CD4-positive, alpha-beta memory T cell (primary cell): ENCODE results near the gene CYP3A5. TPM values are rescaled to one million over a fixed set of nuclear protein-coding genes. Genes with fewer than 3 reads are reported as not detected.

Source experiments
- CTCF ChIA-PET: fragments of 350-600 bp; sonication (Branson Sonifier 250); formaldehyde crosslinking; loops from one replicate; lab custom pipeline; 2021; ENCODE audit warnings: inconsistent platforms; ENCODE audit not compliant: partially characterized antibody; lab: Charles Lee
- POLR2A ChIA-PET: fragments of 350-600 bp; sonication (Branson Sonifier 250); formaldehyde crosslinking; loops from one replicate; lab custom pipeline; 2021; ENCODE audit not compliant: partially characterized antibody; lab: Charles Lee
- DNase-seq, 5 donors: peaks; one replicate each; pipeline versions ENCODE4 v3.0.0 to v3.0.0-alpha.2; 2020 to 2022; ENCODE audit warnings: mixed read lengths in 1 of 5
- H3K27ac ChIP-seq: one replicate; pipeline ENCODE4 v1.7.0; 2013; ENCODE audit warnings: low read depth, low read length
- H3K27me3 ChIP-seq: 2 replicates; pipeline ENCODE4 v1.7.0; 2013; ENCODE audit warnings: mild to moderate bottlenecking, low read length, moderate library complexity; ENCODE audit not compliant: insufficient read depth
- H3K36me3 ChIP-seq: 2 replicates; pipeline ENCODE4 v1.7.0; 2013; ENCODE audit warnings: mild to moderate bottlenecking, low read length, moderate library complexity; ENCODE audit not compliant: insufficient read depth
- H3K4me1 ChIP-seq: 2 replicates; pipeline ENCODE4 v1.7.0; 2013; ENCODE audit warnings: mild to moderate bottlenecking, low read length, moderate library complexity; ENCODE audit not compliant: insufficient read depth
- H3K4me3 ChIP-seq, 2 donors: one replicate each; pipeline ENCODE4 v1.7.0; 2013; ENCODE audit warnings: low read length in 2 of 2, mild to moderate bottlenecking in 1 of 2
- H3K9me3 ChIP-seq, 2 donors: one replicate each; pipeline ENCODE4 v1.7.0; 2013; ENCODE audit warnings: low read length in 2 of 2, control low read depth in 1 of 2; ENCODE audit not compliant: control insufficient read depth in 1 of 2
- H3K27ac Mint-ChIP-seq, 7 donors: one replicate each; pipeline ENCODE4 v1.8.0; 2020 to 2021; ENCODE audit warnings: mixed read lengths in 7 of 7, mild to moderate bottlenecking in 6 of 7, inconsistent platforms in 3 of 7, moderate library complexity in 3 of 7
- H3K27me3 Mint-ChIP-seq, 2 donors: one replicate each; pipeline ENCODE4 v1.8.0; 2020 to 2021; ENCODE audit warnings: mixed read lengths in 2 of 2
- H3K36me3 Mint-ChIP-seq, 2 donors: one replicate each; pipeline ENCODE4 v1.8.0; 2020 to 2021; ENCODE audit warnings: mixed read lengths in 2 of 2, inconsistent platforms in 1 of 2, mild to moderate bottlenecking in 1 of 2
- H3K4me1 Mint-ChIP-seq, 4 donors: one replicate each; pipeline ENCODE4 v1.8.0; 2020 to 2021; ENCODE audit warnings: mixed read lengths in 4 of 4, mild to moderate bottlenecking in 1 of 4
- H3K4me3 Mint-ChIP-seq, 8 donors: one replicate each; pipeline ENCODE4 v1.8.0; 2020 to 2021; ENCODE audit warnings: mixed read lengths in 8 of 8, mild to moderate bottlenecking in 7 of 8, moderate library complexity in 6 of 8, inconsistent platforms in 3 of 8
- H3K9me3 Mint-ChIP-seq, 8 donors: one replicate each; pipeline ENCODE4 v1.8.0; 2020 to 2021; ENCODE audit warnings: mixed read lengths in 8 of 8, mild to moderate bottlenecking in 5 of 8, inconsistent platforms in 3 of 8, moderate library complexity in 1 of 8
- intact Hi-C: fragments of 100-400 bp; cut with micrococcal nuclease; formaldehyde crosslinking; loops from one replicate; pipeline ENCODE4 v1.15.1; 2023
- polyA plus RNA-seq, 2 donors: library from polyadenylated mRNA; unstranded; fragments of 300-500 nt; fragmentation: Illumina TruSeq; gene quantifications; one replicate each; pipeline ENCODE4 v1.2.3, GENCODE V29; 2021
- total RNA-seq, 2 experiments: library from RNA; stranded (reverse); gene quantifications; one replicate each; pipeline ENCODE4 v1.2.3, GENCODE V29; 2021

The CYP3A5 gene
- total and polyA plus RNA-seq, 4 experiments from 2014 or later = 0.19 to 0.45 TPM; not detected in 2

DNA sequence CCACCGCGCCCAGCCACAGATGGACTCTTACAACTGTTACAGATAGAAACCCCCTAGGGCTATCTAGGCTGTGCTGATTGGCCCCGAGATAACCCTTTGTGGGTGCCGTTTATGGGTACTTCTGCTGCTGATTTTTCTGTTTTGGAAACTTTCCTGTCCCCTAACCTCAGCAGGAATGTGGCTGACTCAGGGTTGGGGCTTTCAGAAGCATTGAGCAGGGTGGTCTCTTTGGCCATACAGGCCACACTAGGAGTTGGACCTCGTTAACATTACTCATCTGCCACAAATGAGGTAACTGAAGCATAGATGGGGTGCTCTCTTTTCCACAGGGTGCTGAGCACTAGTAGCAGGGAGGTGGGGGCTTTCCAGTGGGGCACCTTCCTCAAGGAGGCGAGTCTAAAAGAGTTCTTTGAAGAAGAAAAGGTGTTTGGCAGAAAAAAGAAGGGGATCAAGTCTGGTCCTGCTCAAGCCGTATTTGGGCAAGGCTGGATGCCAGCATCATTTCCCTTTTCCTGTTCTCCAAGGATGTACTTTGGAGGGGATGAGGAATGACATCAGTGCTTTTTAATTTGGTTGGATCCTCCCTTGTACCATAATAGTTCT lies 56.6 kb downstream of the CYP3A5 start:
- Mint-ChIP-seq H3K27ac (peak overlapping the region; percentile 86 to 99 (median 96)), H3K27me3 (no peaks in the 10 kb centered on the region), H3K4me1 (peaks cover 35 to 69% (median 54%) of the 10 kb centered on the region in 4 donors), H3K36me3 (peaks cover 67 to 91% of the 10 kb centered on the region in 2 donors), H3K4me3 (peak overlapping the region; percentile 75 to 94 (median 86)), H3K9me3 (no peaks in the 10 kb centered on the region)
- Histone ChIP-seq H3K4me3 (no peak overlapping the region), H3K9me3 (no peaks in the 10 kb centered on the region), H3K27ac (peak overlapping the region; percentile 61), H3K4me1 (peaks cover 30% of the 10 kb centered on the region), H3K27me3 (no peaks in the 10 kb centered on the region), H3K36me3 (peaks cover 67% of the 10 kb centered on the region)
- peak in 1 of 5 donors; percentile 46 for DNase-seq
- intact Hi-C loops = no loop called here
- ChIA-PET CTCF (interaction anchor here (2.2 kb wide), 1 partner anchor 8 kb away, joined by 6 read pairs; no protein-coding TSS in a partner anchor), POLR2A (interaction anchor here (1.5 to 3.0 kb wide), 4 partner anchors 7 to 297 kb away, joined by 3 to 25 read pairs (median 19); partner anchors contain the start of genes ARPC1A, ZKSCAN5, ZNF655 and ZSCAN25)

DNA sequence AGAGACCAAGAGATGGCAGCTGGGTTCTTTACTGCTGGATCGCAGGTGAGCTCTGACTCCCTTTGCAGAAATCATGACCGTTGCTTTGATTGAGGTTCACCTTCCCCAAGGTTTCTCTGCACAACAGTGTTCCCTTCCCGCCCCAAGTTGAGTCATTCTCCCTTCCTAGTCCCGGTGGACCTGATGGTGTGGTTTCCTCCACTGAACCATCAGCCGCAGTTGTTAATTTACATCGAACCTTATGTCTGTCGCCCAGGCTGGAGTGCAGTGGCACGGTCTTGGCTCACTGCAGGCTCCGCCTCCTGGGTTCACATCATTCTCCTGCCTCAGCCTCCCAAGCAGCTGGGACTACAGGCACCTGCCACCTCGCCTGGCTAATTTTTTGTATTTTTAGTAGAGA lies 57.2 kb downstream of the CYP3A5 start:
- no peaks in the 10 kb centered on the region for H3K27me3 ChIP-seq
- ChIA-PET CTCF (no interaction called here), POLR2A (interaction anchor here (1.3 kb wide), 1 partner anchor 64 kb away, joined by 5 read pairs; the partner anchor contains the start of gene ZNF655)
- intact Hi-C loops = no loop called here
- no peak for DNase-seq
- no peaks in the 10 kb centered on the region for H3K27me3 Mint-ChIP-seq
- peaks cover 62% of the 10 kb centered on the region for H3K36me3 ChIP-seq
- peak overlapping the region in 2 of 8 donors; percentile 21 to 30 for H3K4me3 Mint-ChIP-seq
- no peaks in the 10 kb centered on the region for H3K9me3 ChIP-seq
- H3K4me3 ChIP-seq = no peak overlapping the region
- peak overlapping the region; percentile 61 for H3K27ac ChIP-seq
- peaks cover 41 to 75% (median 60%) of the 10 kb centered on the region in 4 donors for H3K4me1 Mint-ChIP-seq
- H3K27ac Mint-ChIP-seq = peak overlapping the region in 6 of 7 donors; percentile 66 to 99 (median 94)
- peaks cover 36% of the 10 kb centered on the region for H3K4me1 ChIP-seq
- H3K9me3 Mint-ChIP-seq = no peaks in the 10 kb centered on the region
- peaks cover 65 to 90% of the 10 kb centered on the region in 2 donors for H3K36me3 Mint-ChIP-seq

GRCh38 chr7:99621271-99621670 lies 58.5 kb downstream of the CYP3A5 start:
- no peak for DNase-seq
- H3K27me3 ChIP-seq = no peaks in the 10 kb centered on the region
- intact Hi-C loops = no loop called here
- peaks cover 42 to 86% (median 62%) of the 10 kb centered on the region in 4 donors for H3K4me1 Mint-ChIP-seq
- H3K9me3 ChIP-seq = no peaks in the 10 kb centered on the region
- H3K27me3 Mint-ChIP-seq = no peaks in the 10 kb centered on the region
- H3K4me1 ChIP-seq = peaks cover 42% of the 10 kb centered on the region
- no peak overlapping the region for H3K4me3 Mint-ChIP-seq
- POLR2A ChIA-PET = no interaction called here
- no peak overlapping the region for H3K27ac ChIP-seq
- H3K4me3 ChIP-seq = no peak overlapping the region
- no peaks in the 10 kb centered on the region for H3K9me3 Mint-ChIP-seq
- CTCF ChIA-PET = no interaction called here
- H3K36me3 ChIP-seq = peaks cover 51% of the 10 kb centered on the region
- H3K36me3 Mint-ChIP-seq = peaks cover 54 to 90% of the 10 kb centered on the region in 2 donors
- peak overlapping the region in 4 of 7 donors; percentile 18 to 60 (median 52) for H3K27ac Mint-ChIP-seq

- no peaks in the 10 kb centered on the region for H3K27me3 ChIP-seq
- ChIA-PET CTCF (no interaction called here), POLR2A (no interaction called here)
- Mint-ChIP-seq H3K4me3 (no peak overlapping the region), H3K36me3 (peaks cover 50 to 77% of the 10 kb centered on the region in 2 donors), H3K27me3 (no peaks in the 10 kb centered on the region), H3K4me1 (peaks cover 36 to 78% (median 58%) of the 10 kb centered on the region in 4 donors), H3K9me3 (no peaks in the 10 kb centered on the region), H3K27ac (peak overlapping the region in 3 of 7 donors; percentile 54 to 90 (median 55))
- H3K4me3 ChIP-seq = no peak overlapping the region
- no peak for DNase-seq
- no peaks in the 10 kb centered on the region for H3K9me3 ChIP-seq
- H3K36me3 ChIP-seq = peaks cover 38% of the 10 kb centered on the region
- H3K27ac ChIP-seq = no peak overlapping the region
- H3K4me1 ChIP-seq = peaks cover 39% of the 10 kb centered on the region
- intact Hi-C loops = no loop called here
These were observed 60.1 kb downstream of the CYP3A5 start for GRCh38 chr7:99619571-99620130.

GRCh38 chr7:99618726-99619125 lies 61.1 kb downstream of the CYP3A5 start:
- POLR2A ChIA-PET = no interaction called here
- CTCF ChIA-PET = no interaction called here
- H3K4me1 ChIP-seq = peaks cover 30% of the 10 kb centered on the region
- H3K27me3 ChIP-seq = no peaks in the 10 kb centered on the region
- intact Hi-C loops = no loop called here
- peak overlapping the region; percentile 60 to 98 (median 96) for H3K4me3 Mint-ChIP-seq
- H3K4me1 Mint-ChIP-seq = peaks cover 26 to 69% (median 49%) of the 10 kb centered on the region in 4 donors
- H3K36me3 Mint-ChIP-seq = peaks cover 40 to 67% of the 10 kb centered on the region in 2 donors
- DNase-seq = no peak
- H3K27me3 Mint-ChIP-seq = no peaks in the 10 kb centered on the region
- no peaks in the 10 kb centered on the region for H3K9me3 Mint-ChIP-seq
- H3K36me3 ChIP-seq = peaks cover 38% of the 10 kb centered on the region
- peak overlapping the region; percentile 25 for H3K27ac ChIP-seq
- no peaks in the 10 kb centered on the region for H3K9me3 ChIP-seq
- H3K4me3 ChIP-seq = no peak overlapping the region
- peak overlapping the region; percentile 83 to 98 (median 90) for H3K27ac Mint-ChIP-seq

GRCh38 chr7:99617192-99617781 lies 62.5 kb downstream of the CYP3A5 start:
- Mint-ChIP-seq H3K4me3 (peak overlapping the region; percentile 96 to 99 (median 98)), H3K4me1 (peaks cover 18 to 55% (median 38%) of the 10 kb centered on the region in 4 donors), H3K36me3 (peaks cover 30 to 53% of the 10 kb centered on the region in 2 donors), H3K27me3 (no peaks in the 10 kb centered on the region), H3K9me3 (no peaks in the 10 kb centered on the region), H3K27ac (peak overlapping the region; percentile 90 to 99 (median 96))
- H3K27me3 ChIP-seq = no peaks in the 10 kb centered on the region
- peak overlapping the region; percentile 79 for H3K4me3 ChIP-seq
- no peaks in the 10 kb centered on the region for H3K9me3 ChIP-seq
- CTCF ChIA-PET = no interaction called here
- H3K4me1 ChIP-seq = peaks cover 21% of the 10 kb centered on the region
- POLR2A ChIA-PET = interaction anchor here (0.6 to 3.6 kb wide), 13 partner anchors 7 to 484 kb away, joined by 3 to 53 read pairs (median 5); partner anchors contain the start of genes ATP5MF, BUD31, FAM200A and MCM7
- intact Hi-C loops = loop anchor here (2.0 kb wide), 3 partner anchors 36 to 144 kb away; partner anchors contain the start of genes ZNF655 and ZNF789
- peak overlapping the region; percentile 96 for H3K27ac ChIP-seq
- no peak for DNase-seq
- H3K36me3 ChIP-seq = peaks cover 34% of the 10 kb centered on the region
